ENCODE data around the gene ARHGAP10. TPM values are rescaled to one million over a fixed set of nuclear protein-coding genes. Genes with fewer than 3 reads are reported as not detected.
A peak's percentile ranks its signal among the peaks of the same experiment; 100 is the strongest.

The ARHGAP10 gene
- total RNA-seq, 1 donor from 2014 or later, result 26.9 TPM

GRCh38 chr4:147981305-147981704 lies 249.4 kb downstream of the ARHGAP10 start:
- intact Hi-C loops (cut with DNase I), result no loop called here
- no peak overlapping the region for H3K4me3 ChIP-seq
- DNase-seq, result no peak
- TF ChIP-seq CTCF (IDR thresholded peaks at IDR 0.05), result no peak
- H3K9me3 ChIP-seq, result no peaks in the 10 kb centered on the region
- H3K27ac ChIP-seq, result no peak overlapping the region
- H3K36me3 ChIP-seq, result no peaks in the 10 kb centered on the region
- H3K4me1 ChIP-seq, result no peaks in the 10 kb centered on the region
- ATAC-seq, result no peak
- H3K27me3 ChIP-seq, result no peaks in the 10 kb centered on the region

GRCh38 chr4:147984065-147984777 lies 252.3 kb downstream of the ARHGAP10 start:
- TF ChIP-seq CTCF (IDR thresholded peaks at IDR 0.05), result peak; percentile 63
- DNase-seq, result no peak
- H3K27ac ChIP-seq, result no peak overlapping the region
- H3K4me1 ChIP-seq, result no peaks in the 10 kb centered on the region
- intact Hi-C loops (cut with DNase I), result no loop called here
- H3K27me3 ChIP-seq, result no peaks in the 10 kb centered on the region
- peak; percentile 84 for ATAC-seq
- H3K9me3 ChIP-seq, result no peaks in the 10 kb centered on the region
- H3K36me3 ChIP-seq, result no peaks in the 10 kb centered on the region
- H3K4me3 ChIP-seq, result no peak overlapping the region

GRCh38 chr4:147984778-147985138 lies 252.9 kb downstream of the ARHGAP10 start:
- peak; percentile 19 for ATAC-seq

GRCh38 chr4:147985376-147985775 lies 253.5 kb downstream of the ARHGAP10 start:
- DNase-seq, result no peak
- intact Hi-C loops (cut with DNase I), result no loop called here

More at GRCh38 chr4:147984778-147985138, 252.9 kb downstream of the ARHGAP10 start:
- Histone ChIP-seq H3K36me3 (no peaks in the 10 kb centered on the region), H3K4me1 (no peaks in the 10 kb centered on the region), H3K9me3 (no peaks in the 10 kb centered on the region), H3K27me3 (no peaks in the 10 kb centered on the region), H3K27ac (no peak overlapping the region), H3K4me3 (no peak overlapping the region)
- DNase-seq, result no peak
- TF ChIP-seq CTCF (IDR thresholded peaks at IDR 0.05), result no peak
- intact Hi-C loops (cut with DNase I), result no loop called here

GRCh38 chr4:147987252-147987651 lies 255.4 kb downstream of the ARHGAP10 start:
- DNase-seq (no peak), ATAC-seq (no peak)
- intact Hi-C loops (cut with DNase I), result no loop called here
- H3K9me3 ChIP-seq, result no peaks in the 10 kb centered on the region
- H3K4me1 ChIP-seq, result no peaks in the 10 kb centered on the region
- H3K36me3 ChIP-seq, result no peaks in the 10 kb centered on the region
- H3K27me3 ChIP-seq, result no peaks in the 10 kb centered on the region
- H3K27ac ChIP-seq, result no peak overlapping the region
- no peak for TF ChIP-seq CTCF (IDR thresholded peaks at IDR 0.05)
- no peak overlapping the region for H3K4me3 ChIP-seq

More at GRCh38 chr4:147985376-147985775, 253.5 kb downstream of the ARHGAP10 start:
- TF ChIP-seq CTCF (IDR thresholded peaks at IDR 0.05), result no peak
- Histone ChIP-seq H3K4me1 (no peaks in the 10 kb centered on the region), H3K9me3 (no peaks in the 10 kb centered on the region), H3K4me3 (no peak overlapping the region), H3K27me3 (no peaks in the 10 kb centered on the region), H3K36me3 (no peaks in the 10 kb centered on the region), H3K27ac (no peak overlapping the region)
- ATAC-seq, result no peak
